Hepatocyte (in vitro differentiated cells): ENCODE results near the gene OR10A3. TPM values are rescaled to one million over a fixed set of nuclear protein-coding genes. Genes with fewer than 3 reads are reported as not detected.

Experiments used
- DNase-seq: peaks from one replicate; pipeline ENCODE4 v3.0.0-alpha.2; 2016; ENCODE audit warnings: low spot score
- H2AFZ ChIP-seq: fragments of 200-600 bp; sonication (generic); 2 replicates; pipeline ENCODE4 v1.6.0; 2016; ENCODE audit warnings: antibody characterized with exemption, mild to moderate bottlenecking
- H3K27ac ChIP-seq: fragments of 200-600 bp; sonication (generic); 2 replicates; pipeline ENCODE4 v1.5.1; 2016; ENCODE audit warnings: mild to moderate bottlenecking
- H3K27me3 ChIP-seq: fragments of 200-600 bp; sonication (generic); 2 replicates; pipeline ENCODE4 v1.6.1; 2016
- H3K36me3 ChIP-seq: fragments of 200-600 bp; sonication (generic); replicated peaks from 2 replicates; pipeline ENCODE4 v1.5.1; 2016; ENCODE audit warnings: low read depth; ENCODE audit not compliant: insufficient read depth
- H3K4me1 ChIP-seq: fragments of 200-600 bp; sonication (generic); 2 replicates; pipeline ENCODE4 v1.5.1; 2016; ENCODE audit warnings: mild to moderate bottlenecking, moderate library complexity; ENCODE audit not compliant: insufficient read depth
- H3K4me2 ChIP-seq: fragments of 200-600 bp; sonication (generic); 2 replicates; pipeline ENCODE4 v1.6.0; 2016
- H3K4me3 ChIP-seq: fragments of 200-600 bp; sonication (generic); 2 replicates; pipeline ENCODE4 v1.5.1; 2016; ENCODE audit warnings: mild to moderate bottlenecking
- H3K79me2 ChIP-seq: fragments of 200-600 bp; sonication (generic); 2 replicates; pipeline ENCODE4 v1.6.0; 2017; ENCODE audit warnings: mild to moderate bottlenecking
- H3K9me2 ChIP-seq: fragments of 200-600 bp; sonication (generic); replicated peaks from 2 replicates; pipeline ENCODE4 v1.6.0; 2017; ENCODE audit warnings: mild to moderate bottlenecking; ENCODE audit not compliant: insufficient read depth
- H3K9me3 ChIP-seq: fragments of 200-600 bp; sonication (generic); 2 replicates; pipeline ENCODE4 v1.5.1; 2016; ENCODE audit warnings: low read depth, mild to moderate bottlenecking
- H4K20me1 ChIP-seq: fragments of 200-600 bp; sonication (generic); 2 replicates; pipeline ENCODE4 v1.6.0; 2016; ENCODE audit warnings: mild to moderate bottlenecking; ENCODE audit not compliant: insufficient read depth, poor library complexity, severe bottlenecking
- CTCF ChIP-seq: fragments of 200-600 bp; sonication (generic); IDR thresholded peaks from 2 replicates; pipeline ENCODE4 v1.5.1; 2016; ENCODE audit warnings: antibody characterized with exemption, mild to moderate bottlenecking; ENCODE audit not compliant: poor library complexity
- EZH2 ChIP-seq: fragments of 200-600 bp; sonication (generic); IDR thresholded peaks from 2 replicates; pipeline ENCODE4 v1.6.1; 2016; ENCODE audit warnings: antibody characterized with exemption, mild to moderate bottlenecking, borderline replicate concordance
- EZH2phosphoT487 ChIP-seq: fragments of 200-600 bp; sonication (generic); IDR thresholded peaks from one replicate; pipeline ENCODE4 v1.6.1; 2018; ENCODE audit warnings: antibody characterized with exemption, mild to moderate bottlenecking, low read depth, moderate library complexity; ENCODE audit not compliant: unreplicated experiment, severe bottlenecking
- WGBS: methylation state at CpG from one replicate; pipeline ENCODE4 v1.1.6; 2016; ENCODE audit warnings: low lambda C conversion rate; ENCODE audit errors: missing lambda C conversion rate; 5-methylcytosine and 5-hydroxymethylcytosine counted together
- polyA plus RNA-seq: library from polyadenylated mRNA; unstranded; fragments of >200 nt; fragmentation: Nextera tagmentation; extraction: Ambion mirVana; gene quantifications from 2 replicates; pipeline ENCODE4 v1.2.1, GENCODE V29; 2016
- total RNA-seq: library from RNA; depleted of rRNA; stranded (reverse); fragments of >200 nt; gene quantifications from 2 replicates; pipeline ENCODE4 v1.2.3, GENCODE V29; 2014

The OR10A3 gene
- total and polyA plus RNA-seq, 2 experiments from 2014 or later = not detected

DNA sequence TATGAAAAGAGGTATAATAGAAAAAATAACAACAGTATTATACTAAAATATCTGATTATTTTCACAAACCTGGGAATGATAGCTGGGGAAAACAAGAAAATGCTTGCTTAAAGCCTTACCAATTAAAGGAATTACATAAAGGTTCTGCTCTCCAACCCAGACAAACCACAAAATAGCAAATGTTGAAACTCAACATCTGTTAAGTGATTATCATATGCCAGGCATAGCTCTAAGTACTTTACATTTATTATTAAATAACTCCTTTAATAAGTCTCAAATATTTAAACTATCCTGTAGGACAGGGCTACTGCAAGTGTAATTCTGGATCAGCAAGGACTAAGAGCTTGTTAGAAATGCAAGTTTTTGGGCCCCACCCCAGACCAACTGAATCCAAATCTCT is 30.5 kb downstream of the OR10A3 start:
- no peaks in the 10 kb centered on the region for H3K79me2 ChIP-seq
- no peak overlapping the region for H3K27ac ChIP-seq
- H3K36me3 ChIP-seq = no peaks in the 10 kb centered on the region
- no peak overlapping the region for H3K4me2 ChIP-seq
- H3K9me2 ChIP-seq = no peaks in the 10 kb centered on the region
- no peaks in the 10 kb centered on the region for H3K9me3 ChIP-seq
- no peak overlapping the region for H3K4me3 ChIP-seq
- H3K4me1 ChIP-seq = peaks cover 7% of the 10 kb centered on the region
- H2AFZ ChIP-seq = no peak overlapping the region
- H3K27me3 ChIP-seq = no peaks in the 10 kb centered on the region
- TF ChIP-seq EZH2 = no peak
- no peak for TF ChIP-seq EZH2phosphoT487
- no peak for TF ChIP-seq CTCF
- no peak for DNase-seq
- no peaks in the 10 kb centered on the region for H4K20me1 ChIP-seq

GRCh38 chr11:7910286-7910788 is 31.2 kb downstream of the OR10A3 start:
- no peaks in the 10 kb centered on the region for H3K9me2 ChIP-seq
- no peak overlapping the region for H3K4me2 ChIP-seq
- H3K27me3 ChIP-seq = no peaks in the 10 kb centered on the region
- H3K4me3 ChIP-seq = no peak overlapping the region
- H3K9me3 ChIP-seq = no peaks in the 10 kb centered on the region
- H2AFZ ChIP-seq = no peak overlapping the region
- H4K20me1 ChIP-seq = no peaks in the 10 kb centered on the region
- peaks cover 14% of the 10 kb centered on the region for H3K4me1 ChIP-seq
- no peak for TF ChIP-seq CTCF
- no peak for TF ChIP-seq EZH2
- no peak for TF ChIP-seq EZH2phosphoT487
- 53% methylated on average over 2 of the region's 2 CpGs for WGBS
- H3K36me3 ChIP-seq = no peaks in the 10 kb centered on the region
- H3K79me2 ChIP-seq = no peaks in the 10 kb centered on the region
- DNase-seq = no peak
- no peak overlapping the region for H3K27ac ChIP-seq

- Histone ChIP-seq H3K4me1 (peaks cover 16% of the 10 kb centered on the region), H3K9me3 (no peaks in the 10 kb centered on the region), H4K20me1 (no peaks in the 10 kb centered on the region), H2AFZ (no peak overlapping the region), H3K79me2 (no peaks in the 10 kb centered on the region), H3K27ac (no peak overlapping the region), H3K9me2 (no peaks in the 10 kb centered on the region), H3K27me3 (no peaks in the 10 kb centered on the region), H3K36me3 (no peaks in the 10 kb centered on the region), H3K4me3 (no peak overlapping the region), H3K4me2 (no peak overlapping the region)
- no peak for TF ChIP-seq CTCF
- no peak for TF ChIP-seq EZH2
- TF ChIP-seq EZH2phosphoT487 = no peak
- no peak for DNase-seq
- WGBS = 24% methylated on average over 2 of the region's 2 CpGs
Measured at GRCh38 chr11:7909585-7910285, 31.8 kb downstream of the OR10A3 start.
